ENCODE measurements around the gene MYD88. TPM values are rescaled to one million over a fixed set of nuclear protein-coding genes. Genes with fewer than 3 reads are reported as not detected.
A peak's percentile ranks its signal among the peaks of the same experiment; 100 is the strongest.

MYD88 gene
- total RNA-seq, 2 experiments from 2014 or later = 16.3 to 29.4 TPM

DNA sequence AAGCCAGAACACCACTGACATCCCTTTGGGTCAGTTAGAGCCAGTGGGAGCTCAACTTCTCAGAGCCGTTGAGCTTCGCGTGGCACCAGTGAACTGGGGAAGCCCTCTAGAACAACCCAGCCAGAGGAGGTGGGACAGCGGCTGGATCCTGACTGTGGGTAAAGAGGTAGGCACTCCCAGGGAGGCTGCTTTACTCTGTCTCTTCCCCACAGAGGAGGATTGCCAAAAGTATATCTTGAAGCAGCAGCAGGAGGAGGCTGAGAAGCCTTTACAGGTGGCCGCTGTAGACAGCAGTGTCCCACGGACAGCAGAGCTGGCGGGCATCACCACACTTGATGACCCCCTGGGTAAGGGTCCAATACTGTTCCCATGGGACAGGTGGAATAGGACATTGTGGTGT is 1.2 kb downstream of the MYD88 start:
- ChIA-PET CTCF (ENCODE audit: unreplicated experiment) (no interaction called here), POLR2A (interaction anchor here (0.7 to 4.8 kb wide), 3 partner anchors 13 to 313 kb away, joined by 3 to 42 read pairs (median 3); partner anchors contain the start of gene OXSR1)
- no TSS peak for BruUV-seq (replicated peaks)
- Histone ChIP-seq H3K36me3 (ENCODE audit: insufficient read depth, low read length) (peaks cover 20% of the 10 kb centered on the region), H3K9me3 (ENCODE audit: low read length) (no peaks in the 10 kb centered on the region), H3K27ac (ENCODE audit: low read depth, low read length, poor library complexity, severe bottlenecking) (no peak overlapping the region), H3K79me2 (ENCODE audit: insufficient read depth, low read depth, low read length) (peaks cover 14% of the 10 kb centered on the region; the same call in 1 of the 2 replicates), H3K4me2 (ENCODE audit: low read length) (peak overlapping the region; percentile 86), H3K4me1 (ENCODE audit: insufficient read depth, low read length, poor library complexity, severe bottlenecking) (peaks cover 29% of the 10 kb centered on the region), H3K4me3 (ENCODE audit: low read depth, low read length, poor library complexity, severe bottlenecking) (peak overlapping the region; percentile 95), H3K9me2 (ENCODE audit: insufficient read depth, low read length) (no peaks in the 10 kb centered on the region), H4K20me1 (ENCODE audit: insufficient read depth, low read length) (no peaks in the 10 kb centered on the region; the same call in 1 of the 2 replicates), H2AFZ (ENCODE audit: low read length) (no peak overlapping the region)
- TF ChIP-seq EZH2phosphoT487 (IDR thresholded peaks at IDR 0.05; ENCODE audit: borderline replicate concordance, low read depth, low read length) = no peak
- TF ChIP-seq, protein P1, sequence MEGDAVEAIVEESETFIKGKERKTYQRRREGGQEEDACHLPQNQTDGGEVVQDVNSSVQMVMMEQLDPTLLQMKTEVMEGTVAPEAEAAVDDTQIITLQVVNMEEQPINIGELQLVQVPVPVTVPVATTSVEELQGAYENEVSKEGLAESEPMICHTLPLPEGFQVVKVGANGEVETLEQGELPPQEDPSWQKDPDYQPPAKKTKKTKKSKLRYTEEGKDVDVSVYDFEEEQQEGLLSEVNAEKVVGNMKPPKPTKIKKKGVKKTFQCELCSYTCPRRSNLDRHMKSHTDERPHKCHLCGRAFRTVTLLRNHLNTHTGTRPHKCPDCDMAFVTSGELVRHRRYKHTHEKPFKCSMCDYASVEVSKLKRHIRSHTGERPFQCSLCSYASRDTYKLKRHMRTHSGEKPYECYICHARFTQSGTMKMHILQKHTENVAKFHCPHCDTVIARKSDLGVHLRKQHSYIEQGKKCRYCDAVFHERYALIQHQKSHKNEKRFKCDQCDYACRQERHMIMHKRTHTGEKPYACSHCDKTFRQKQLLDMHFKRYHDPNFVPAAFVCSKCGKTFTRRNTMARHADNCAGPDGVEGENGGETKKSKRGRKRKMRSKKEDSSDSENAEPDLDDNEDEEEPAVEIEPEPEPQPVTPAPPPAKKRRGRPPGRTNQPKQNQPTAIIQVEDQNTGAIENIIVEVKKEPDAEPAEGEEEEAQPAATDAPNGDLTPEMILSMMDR (conservative IDR thresholded peaks at IDR 0.05; ENCODE audit: low read length) = no peak
- no peak for DNase-seq (ENCODE audit: low spot score)
- intact Hi-C loops (cut with micrococcal nuclease; ENCODE audit: unreplicated experiment) = no loop called here

DNA sequence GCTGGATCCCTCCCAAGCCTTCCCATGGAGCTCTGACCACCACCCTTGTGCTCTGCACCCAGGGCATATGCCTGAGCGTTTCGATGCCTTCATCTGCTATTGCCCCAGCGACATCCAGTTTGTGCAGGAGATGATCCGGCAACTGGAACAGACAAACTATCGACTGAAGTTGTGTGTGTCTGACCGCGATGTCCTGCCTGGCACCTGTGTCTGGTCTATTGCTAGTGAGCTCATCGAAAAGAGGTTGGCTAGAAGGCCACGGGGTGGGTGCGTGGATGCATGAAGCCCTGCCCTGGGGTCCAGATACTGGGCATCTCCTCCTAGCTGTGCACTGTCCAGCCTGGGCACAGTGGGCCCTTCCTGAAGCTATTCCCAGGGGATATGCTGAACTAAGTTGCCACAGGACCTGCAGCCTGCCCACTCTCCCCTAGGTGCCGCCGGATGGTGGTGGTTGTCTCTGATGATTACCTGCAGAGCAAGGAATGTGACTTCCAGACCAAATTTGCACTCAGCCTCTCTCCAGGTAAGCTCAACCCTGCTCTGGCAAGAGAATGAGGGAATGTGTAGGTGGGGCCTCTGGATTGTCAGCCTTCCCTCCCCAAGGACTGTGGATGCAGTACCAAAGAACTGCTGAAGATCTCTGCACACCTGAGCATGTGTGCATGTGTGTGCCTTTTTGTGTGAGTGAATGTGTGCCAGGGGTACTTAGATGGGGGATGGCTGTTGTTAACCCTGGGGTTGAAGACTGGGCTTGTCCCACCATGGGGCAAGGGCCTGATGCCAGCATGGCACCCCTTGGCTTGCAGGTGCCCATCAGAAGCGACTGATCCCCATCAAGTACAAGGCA is 2.1 kb downstream of the MYD88 start:
- H3K4me2 ChIP-seq (ENCODE audit: low read length) = peak overlapping the region; percentile 86; the same call in 1 of the 2 replicates
- peaks cover 20% of the 10 kb centered on the region for H3K36me3 ChIP-seq (ENCODE audit: insufficient read depth, low read length)
- no peak overlapping the region for H3K27ac ChIP-seq (ENCODE audit: low read depth, low read length, poor library complexity, severe bottlenecking)
- H3K9me3 ChIP-seq (ENCODE audit: low read length) = no peaks in the 10 kb centered on the region
- H3K4me3 ChIP-seq (ENCODE audit: low read depth, low read length, poor library complexity, severe bottlenecking) = no peak overlapping the region
- no peak for TF ChIP-seq EZH2phosphoT487 (IDR thresholded peaks at IDR 0.05; ENCODE audit: borderline replicate concordance, low read depth, low read length)
- TF ChIP-seq, protein P1 (conservative IDR thresholded peaks at IDR 0.05; ENCODE audit: low read length) = no peak
- BruUV-seq (replicated peaks) = no TSS peak
- H3K79me2 ChIP-seq (ENCODE audit: insufficient read depth, low read depth, low read length) = peaks cover 14% of the 10 kb centered on the region; the same call in 1 of the 2 replicates
- H3K9me2 ChIP-seq (ENCODE audit: insufficient read depth, low read length) = no peaks in the 10 kb centered on the region
- H2AFZ ChIP-seq (ENCODE audit: low read length) = no peak overlapping the region
- H3K4me1 ChIP-seq (ENCODE audit: insufficient read depth, low read length, poor library complexity, severe bottlenecking) = peaks cover 24% of the 10 kb centered on the region
- H4K20me1 ChIP-seq (ENCODE audit: insufficient read depth, low read length) = no peaks in the 10 kb centered on the region; the same call in 1 of the 2 replicates
- no peak for DNase-seq (ENCODE audit: low spot score)
- ChIA-PET CTCF (ENCODE audit: unreplicated experiment) (no interaction called here), POLR2A (interaction anchor here (0.9 to 4.8 kb wide), 2 partner anchors 12 to 25 kb away, joined by 3 to 42 read pairs; partner anchors contain the start of gene OXSR1)
- intact Hi-C loops (cut with micrococcal nuclease; ENCODE audit: unreplicated experiment) = no loop called here
